WTC11 (cell line): ENCODE data around the gene ZBTB21. TPM values are rescaled to one million over a fixed set of nuclear protein-coding genes. Genes with fewer than 3 reads are reported as not detected.

Source experiments
- ATAC-seq: fragments of 200-7000 bp; cut with Tn5 transposase; 2 replicates; pipeline ENCODE4 v1.10.0; 2021; ENCODE audit warnings: mild to moderate bottlenecking, moderate library complexity
- CTCF ChIA-PET: fragments of 300-600 bp; sonication (Branson Sonifier 250); formaldehyde crosslinking; loops from one replicate; lab custom pipeline; 2021; ENCODE audit warnings: antibody characterized with exemption; lab: Charles Lee
- POLR2A ChIA-PET: fragments of 350-600 bp; sonication (Branson Sonifier 250); formaldehyde crosslinking; loops from one replicate; lab custom pipeline; 2021; ENCODE audit warnings: antibody characterized with exemption; lab: Charles Lee
- DNase-seq: peaks from one replicate; pipeline ENCODE4 v3.0.0; 2021; ENCODE audit warnings: low spot score
- H3K27ac Mint-ChIP-seq: 2 replicates; pipeline ENCODE4 v1.8.0; 2021; ENCODE audit warnings: mixed read lengths
- H3K27me3 Mint-ChIP-seq: 2 replicates; pipeline ENCODE4 v1.8.0; 2021; ENCODE audit warnings: low read depth, mild to moderate bottlenecking, moderate library complexity, mixed read lengths
- H3K36me3 Mint-ChIP-seq: 2 replicates; pipeline ENCODE4 v1.8.0; 2021; ENCODE audit warnings: mixed read lengths
- H3K4me1 Mint-ChIP-seq: 2 replicates; pipeline ENCODE4 v1.8.0; 2022; ENCODE audit warnings: mixed read lengths
- H3K4me3 Mint-ChIP-seq: 2 replicates; pipeline ENCODE4 v1.8.0; 2021; ENCODE audit warnings: mild to moderate bottlenecking, moderate library complexity, mixed read lengths
- H3K9me3 Mint-ChIP-seq: 2 replicates; pipeline ENCODE4 v1.8.0; 2021; ENCODE audit warnings: mixed read lengths
- ATF1 ChIP-seq: sonication (generic); formaldehyde crosslinking; IDR thresholded peaks from 2 replicates; pipeline ENCODE4 v1.8.1; 2023; ENCODE audit warnings: mild to moderate bottlenecking, moderate library complexity, missing genetic modification reagents
- E2F1 ChIP-seq: sonication (generic); formaldehyde crosslinking; IDR thresholded peaks from 2 replicates; pipeline ENCODE4 v1.8.0; 2022; ENCODE audit warnings: mild to moderate bottlenecking, missing genetic modification reagents
- ERG ChIP-seq: fragments of 250-450 bp; sonication (Bioruptor Pico); IDR thresholded peaks from 2 replicates; pipeline ENCODE4 v1.8.0; 2021; ENCODE audit warnings: mild to moderate bottlenecking
- ESRRA ChIP-seq: sonication (generic); formaldehyde crosslinking; IDR thresholded peaks from 2 replicates; pipeline ENCODE4 v1.8.1; 2022; ENCODE audit warnings: mild to moderate bottlenecking, missing genetic modification reagents, borderline replicate concordance
- ETV6 ChIP-seq: sonication (generic); formaldehyde crosslinking; IDR thresholded peaks from 2 replicates; pipeline ENCODE4 v1.8.1; 2022; ENCODE audit warnings: mild to moderate bottlenecking, missing genetic modification reagents
- FOXJ3 ChIP-seq: sonication (generic); formaldehyde crosslinking; IDR thresholded peaks from 2 replicates; pipeline ENCODE4 v1.9.0; 2021; ENCODE audit warnings: missing genetic modification reagents, mild to moderate bottlenecking, borderline replicate concordance
- FOXP4 ChIP-seq: sonication (generic); formaldehyde crosslinking; IDR thresholded peaks from 2 replicates; pipeline ENCODE4 v1.8.0; 2022; ENCODE audit warnings: mild to moderate bottlenecking, missing genetic modification reagents
- GTF2I ChIP-seq: fragments of 250-450 bp; sonication (Bioruptor Pico); conservative IDR thresholded peaks from 2 replicates; pipeline ENCODE4 v1.4.0; 2021; ENCODE audit warnings: mild to moderate bottlenecking
- HMGA2 ChIP-seq: fragments of 250-450 bp; sonication (Bioruptor Pico); IDR thresholded peaks from 2 replicates; pipeline ENCODE4 v1.4.0; 2021; ENCODE audit warnings: mild to moderate bottlenecking, moderate library complexity
- JAZF1 ChIP-seq: fragments of 250-450 bp; sonication (Bioruptor Pico); IDR thresholded peaks from 2 replicates; pipeline ENCODE4 v1.9.0; 2021; ENCODE audit warnings: moderate library complexity, mild to moderate bottlenecking, inconsistent platforms
- JUN ChIP-seq: sonication (generic); formaldehyde crosslinking; IDR thresholded peaks from 2 replicates; pipeline ENCODE4 v1.8.0; 2023; ENCODE audit warnings: mild to moderate bottlenecking, missing genetic modification reagents
- MXD4 ChIP-seq: fragments of 250-450 bp; sonication (Bioruptor Pico); IDR thresholded peaks from 2 replicates; pipeline ENCODE4 v1.8.0; 2021; ENCODE audit warnings: mild to moderate bottlenecking, moderate library complexity, borderline replicate concordance
- MYBL2 ChIP-seq: sonication (generic); formaldehyde crosslinking; IDR thresholded peaks from 2 replicates; pipeline ENCODE4 v1.8.1; 2023; ENCODE audit warnings: mild to moderate bottlenecking, moderate library complexity, missing genetic modification reagents
- NFATC4 ChIP-seq: fragments of 250-450 bp; sonication (Bioruptor Pico); IDR thresholded peaks from 2 replicates; pipeline ENCODE4 v1.9.0; 2021; ENCODE audit warnings: mild to moderate bottlenecking
- SOX15 ChIP-seq: fragments of 250-450 bp; sonication (Bioruptor Pico); IDR thresholded peaks from 2 replicates; pipeline ENCODE4 v1.9.0; 2021; ENCODE audit warnings: mild to moderate bottlenecking
- TEAD4 ChIP-seq: sonication (generic); formaldehyde crosslinking; IDR thresholded peaks from 2 replicates; pipeline ENCODE4 v1.8.0; 2022; ENCODE audit warnings: mild to moderate bottlenecking, missing genetic modification reagents
- ZBTB21 ChIP-seq: sonication (generic); formaldehyde crosslinking; IDR thresholded peaks from 2 replicates; pipeline ENCODE4 v1.8.1; 2023; ENCODE audit warnings: mild to moderate bottlenecking, missing genetic modification reagents, borderline replicate concordance
- ZNF121 ChIP-seq: sonication (generic); formaldehyde crosslinking; IDR thresholded peaks from 2 replicates; pipeline ENCODE4 v1.8.0; 2023; ENCODE audit warnings: missing genetic modification reagents
- ZNF219 ChIP-seq: sonication (generic); formaldehyde crosslinking; IDR thresholded peaks from 2 replicates; pipeline ENCODE4 v1.8.0; 2023; ENCODE audit warnings: missing genetic modification reagents, mild to moderate bottlenecking, borderline replicate concordance
- ZNF232 ChIP-seq: sonication (generic); formaldehyde crosslinking; IDR thresholded peaks from 2 replicates; pipeline ENCODE4 v1.8.0; 2022; ENCODE audit warnings: mild to moderate bottlenecking, missing genetic modification reagents
- ZNF425 ChIP-seq: fragments of 250-450 bp; sonication (Bioruptor Pico); conservative IDR thresholded peaks from 2 replicates; pipeline ENCODE4 v1.9.0; 2021; ENCODE audit warnings: mild to moderate bottlenecking
- ZNF512 ChIP-seq: sonication (generic); formaldehyde crosslinking; IDR thresholded peaks from 2 replicates; pipeline ENCODE4 v1.8.1; 2022; ENCODE audit warnings: missing genetic modification reagents, borderline replicate concordance
- total RNA-seq: library from RNA; stranded (reverse); gene quantifications from 3 replicates; pipeline ENCODE4 v1.2.3, GENCODE V29; 2021

ZBTB21 gene
- total RNA-seq, 1 experiment from 2014 or later = 13.8 TPM

GRCh38 chr21:42002421-42002958 is 7.7 kb downstream of the ZBTB21 start:
- POLR2A ChIA-PET = no interaction called here
- no peak for DNase-seq
- Mint-ChIP-seq H3K4me3 (no peak overlapping the region), H3K27ac (no peak overlapping the region; the same call in 1 of the 2 replicates), H3K9me3 (peaks cover 10% of the 10 kb centered on the region), H3K4me1 (peaks cover 7% of the 10 kb centered on the region), H3K36me3 (peaks cover 31% of the 10 kb centered on the region), H3K27me3 (no peaks in the 10 kb centered on the region)
- CTCF ChIA-PET = interaction anchor here (0.5 kb wide), 1 partner anchor 360 kb away, joined by 3 read pairs; no protein-coding TSS in a partner anchor
- TF ChIP-seq GTF2I (CRISPR knock-in tag) = no peak
- no peak for TF ChIP-seq MXD4
- TF ChIP-seq FOXP4 (CRISPR knock-in tag) = no peak
- TF ChIP-seq ESRRA (CRISPR knock-in tag) = no peak
- TF ChIP-seq ZNF121 (CRISPR knock-in tag) = no peak
- TF ChIP-seq, all 79 proteins: peak for 0
- no peak for ATAC-seq

GRCh38 chr21:42001781-42002180 is 8.4 kb downstream of the ZBTB21 start:
- POLR2A ChIA-PET = no interaction called here
- CTCF ChIA-PET = no interaction called here

More at GRCh38 chr21:42001781-42002180, 8.4 kb downstream of the ZBTB21 start:
- H3K4me1 Mint-ChIP-seq = peaks cover 2% of the 10 kb centered on the region; the same call in 1 of the 2 replicates
- H3K36me3 Mint-ChIP-seq = peaks cover 35% of the 10 kb centered on the region
- H3K27ac Mint-ChIP-seq = no peak overlapping the region
- DNase-seq (no peak), ATAC-seq (no peak)
- H3K4me3 Mint-ChIP-seq = no peak overlapping the region
- H3K9me3 Mint-ChIP-seq = peaks cover 12% of the 10 kb centered on the region
- TF ChIP-seq FOXJ3 (CRISPR knock-in tag) = no peak
- TF ChIP-seq JUN = no peak
- no peak for TF ChIP-seq TEAD4 (CRISPR knock-in tag)
- TF ChIP-seq ZBTB21 (CRISPR knock-in tag) = no peak
- TF ChIP-seq SOX15 (CRISPR knock-in tag) = no peak
- no peak for TF ChIP-seq JAZF1
- TF ChIP-seq E2F1 (CRISPR knock-in tag) = no peak
- TF ChIP-seq ZNF219 (CRISPR knock-in tag) = no peak
- no peak for TF ChIP-seq MYBL2 (CRISPR knock-in tag)
- TF ChIP-seq HMGA2 = no peak
- TF ChIP-seq ERG (CRISPR knock-in tag) = no peak
- TF ChIP-seq NFATC4 (CRISPR knock-in tag) = no peak
- TF ChIP-seq ZNF232 (CRISPR knock-in tag) = no peak
- no peak for TF ChIP-seq ATF1 (CRISPR knock-in tag)
- TF ChIP-seq ETV6 = no peak
- TF ChIP-seq ZNF425 (CRISPR knock-in tag) = no peak
- TF ChIP-seq ZNF512 = no peak
- H3K27me3 Mint-ChIP-seq = no peaks in the 10 kb centered on the region
